Retina (tissue), 1 donor: ENCODE measurements around the gene HKDC1.

Experiments
- DNase-seq: peaks from one replicate; pipeline ENCODE4 v3.0.0-alpha.2; 2016

HKDC1 gene

DNA sequence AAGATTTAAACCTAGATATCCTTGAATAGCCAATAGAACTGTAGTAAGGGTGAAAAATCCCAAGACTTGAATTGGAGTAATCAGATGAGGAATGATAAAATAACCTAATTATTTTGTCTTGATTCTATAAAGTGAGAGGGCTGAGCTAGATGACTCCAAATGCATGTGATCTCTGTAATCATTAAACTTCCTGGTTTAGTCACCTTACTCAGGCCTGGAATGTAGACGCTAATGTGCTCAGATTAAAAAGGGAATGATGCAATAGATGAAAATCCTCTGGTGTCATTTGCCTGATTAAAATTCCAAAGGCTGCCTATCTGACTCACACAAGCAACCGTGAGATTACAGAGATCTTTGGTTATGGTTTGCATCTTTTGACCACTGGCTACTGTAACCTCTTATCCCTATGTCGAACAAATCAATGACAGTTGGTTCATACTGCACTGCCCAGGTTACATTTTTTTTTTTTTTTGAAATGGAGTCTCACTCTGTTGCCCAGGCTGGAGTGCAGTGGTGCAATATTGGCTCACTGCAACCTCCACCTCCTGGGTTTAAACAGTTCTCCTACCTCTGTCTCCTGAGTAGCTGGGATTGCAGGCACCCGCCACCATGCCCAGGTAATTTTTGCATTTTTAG is 2.9 kb upstream of the HKDC1 start:
- no peak for DNase-seq

DNA sequence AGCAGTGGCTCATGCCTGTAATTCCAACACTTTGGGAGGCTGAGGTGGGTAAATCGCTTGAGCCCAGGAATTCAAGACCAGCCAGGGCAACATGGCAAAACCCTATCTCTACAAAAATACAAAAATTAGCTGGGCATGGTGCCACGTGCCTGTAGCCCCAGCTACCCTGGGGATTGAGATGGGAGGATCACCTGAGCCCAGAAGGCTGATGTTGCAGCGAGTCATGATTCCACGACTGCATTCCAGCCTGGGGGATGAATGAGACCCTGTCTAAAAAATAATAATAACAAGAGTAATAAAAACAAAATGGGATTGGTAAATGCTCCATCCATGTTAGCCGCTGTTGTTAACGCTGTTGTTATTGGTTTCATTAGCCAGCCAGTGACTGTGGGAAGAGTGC is 1.3 kb upstream of the HKDC1 start:
- no peak for DNase-seq

GRCh38 chr10:69220507-69220906 is 375 bp downstream of the HKDC1 start:
- no peak for DNase-seq

DNA sequence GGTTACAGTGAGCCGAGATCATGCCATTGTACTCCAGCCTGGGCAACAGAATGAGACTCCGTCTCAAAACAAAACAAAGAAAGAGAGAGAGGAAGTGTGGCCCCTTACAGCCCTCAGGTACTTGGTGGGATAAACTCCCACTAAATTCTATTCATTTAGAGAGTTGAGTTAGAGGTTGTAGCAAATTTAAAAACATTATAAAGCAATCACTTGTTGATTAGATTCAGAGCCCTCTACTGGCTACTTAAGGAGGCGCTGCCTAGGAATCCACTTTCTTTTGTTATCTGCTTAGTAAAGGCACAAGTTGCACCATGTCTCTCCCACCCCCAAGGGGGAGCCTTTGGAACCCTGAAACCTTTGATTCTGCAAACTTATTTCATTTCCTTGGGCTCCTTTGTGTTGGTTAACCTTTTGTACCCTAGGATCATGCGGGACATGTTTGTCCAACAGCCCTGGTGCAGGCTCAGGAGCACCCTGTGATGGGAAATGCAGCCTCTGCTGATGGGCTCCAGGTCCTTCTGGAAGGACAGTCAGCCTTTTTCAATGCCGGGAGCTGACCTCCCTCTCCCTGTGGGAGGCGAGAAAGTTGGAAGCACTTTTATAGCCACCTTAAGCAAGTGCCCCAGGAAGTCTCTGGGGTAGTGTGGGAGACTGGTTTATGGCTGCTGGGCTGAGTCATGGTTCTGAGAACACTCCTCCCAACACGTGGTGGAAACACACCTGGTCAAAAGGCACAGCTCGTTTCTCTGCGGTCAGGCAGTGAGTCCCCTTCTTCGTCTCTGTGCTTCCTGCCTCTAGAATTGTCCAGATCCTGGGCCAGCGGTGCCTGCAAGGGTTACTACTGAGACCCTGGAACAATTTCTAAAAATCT is 2.3 kb downstream of the HKDC1 start:
- peak; percentile 42 for DNase-seq

- no peak for DNase-seq
Measured at GRCh38 chr10:69223028-69223342, 2.9 kb downstream of the HKDC1 start.

GRCh38 chr10:69224862-69225657 is 4.9 kb downstream of the HKDC1 start:
- peak; percentile 69 for DNase-seq

GRCh38 chr10:69225681-69226080 is 5.5 kb downstream of the HKDC1 start:
- peak; percentile 42 for DNase-seq

- no peak for DNase-seq
Measured at GRCh38 chr10:69226919-69227450, 6.9 kb downstream of the HKDC1 start.

DNA sequence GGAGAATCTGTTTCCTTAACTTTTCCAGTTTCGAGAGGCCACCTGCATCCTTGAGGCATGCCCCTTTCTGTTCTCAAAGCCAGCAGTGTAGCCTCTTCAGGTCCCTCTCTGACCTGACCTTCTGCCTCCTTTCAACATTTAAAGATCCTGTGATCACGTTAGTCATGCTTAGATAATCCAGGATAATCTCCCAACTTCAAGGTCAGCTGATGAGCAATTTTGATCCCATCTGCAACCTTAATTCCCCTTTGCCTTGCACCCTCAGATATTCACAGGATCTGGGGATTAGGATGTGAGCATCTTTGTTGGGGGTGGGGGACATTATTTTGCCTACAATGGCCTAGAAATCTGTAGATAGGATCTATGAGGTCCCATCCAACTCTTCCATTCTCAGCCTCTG is 8.0 kb downstream of the HKDC1 start:
- DNase-seq, result no peak

GRCh38 chr10:69229616-69229916 is 9.4 kb downstream of the HKDC1 start:
- DNase-seq, result no peak

- no peak for DNase-seq
Measured at GRCh38 chr10:69230128-69230527, 10.0 kb downstream of the HKDC1 start.

DNA sequence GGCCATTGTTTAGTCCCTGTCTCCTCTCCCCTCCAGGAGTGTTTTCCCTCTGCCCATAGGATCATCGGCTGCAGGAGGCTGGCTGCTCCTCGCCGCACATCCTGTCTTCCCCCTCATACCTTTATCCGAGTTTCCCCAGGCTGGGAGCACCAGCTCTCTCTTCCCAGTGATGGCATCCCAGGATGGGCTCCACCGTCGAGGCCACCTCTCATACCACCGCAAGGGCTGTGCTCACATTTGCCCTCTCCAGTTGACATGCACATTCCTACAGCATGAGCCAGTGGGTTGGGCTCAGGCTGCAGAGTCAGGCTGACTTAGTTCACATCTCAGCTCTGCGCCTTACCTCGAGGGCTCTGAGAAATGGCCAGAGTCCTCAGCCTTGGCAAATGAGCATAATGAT is 12.1 kb downstream of the HKDC1 start:
- DNase-seq, result no peak

DNA sequence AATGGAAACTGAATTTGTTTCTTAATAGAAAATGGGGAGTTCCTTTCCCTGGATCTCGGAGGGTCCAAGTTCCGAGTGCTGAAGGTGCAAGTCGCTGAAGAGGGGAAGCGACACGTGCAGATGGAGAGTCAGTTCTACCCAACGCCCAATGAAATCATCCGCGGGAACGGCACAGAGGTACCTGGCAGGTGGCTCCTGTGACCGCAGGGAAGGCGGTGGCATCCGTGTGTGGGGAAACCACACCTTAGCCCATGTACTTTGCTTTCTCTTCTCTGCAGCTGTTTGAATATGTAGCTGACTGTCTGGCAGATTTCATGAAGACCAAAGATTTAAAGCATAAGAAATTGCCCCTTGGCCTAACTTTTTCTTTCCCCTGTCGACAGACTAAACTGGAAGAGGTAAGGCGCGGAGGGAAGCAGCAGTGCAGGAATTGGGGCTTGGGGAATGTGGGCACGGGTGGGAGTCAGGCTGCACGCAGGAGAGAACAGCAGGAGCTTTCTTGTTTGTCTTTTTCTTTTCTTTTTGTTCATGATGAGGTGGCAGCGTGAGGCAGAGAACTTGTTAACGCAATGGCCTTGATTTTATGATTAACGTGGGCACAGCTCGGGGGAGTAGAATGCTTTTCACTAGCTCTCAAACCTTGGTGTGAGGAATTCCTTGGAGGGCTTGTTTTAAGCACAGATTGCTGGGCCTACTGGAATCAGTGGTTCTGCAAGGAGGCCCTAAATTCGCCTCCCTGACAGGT is 12.8 kb downstream of the HKDC1 start:
- DNase-seq, result no peak

DNA sequence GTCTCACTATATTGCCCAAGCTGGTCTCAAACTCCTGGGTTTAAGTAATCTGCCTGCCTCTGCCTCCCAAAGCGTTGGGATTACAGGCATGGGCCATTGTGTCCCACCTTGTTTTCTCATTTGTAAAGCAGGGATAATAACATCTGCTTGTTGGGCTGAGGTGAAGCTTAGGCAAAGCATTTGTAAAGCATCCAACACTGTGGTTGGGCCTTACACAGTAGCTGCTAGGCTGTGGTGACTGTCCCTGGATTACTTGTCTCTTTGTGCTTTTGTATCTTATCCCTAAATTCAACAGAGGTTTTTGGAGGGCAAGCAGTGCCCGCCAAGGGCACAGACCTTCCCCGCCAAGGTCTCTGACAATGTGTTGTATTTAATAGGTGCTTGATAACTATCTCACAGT is 14.3 kb downstream of the HKDC1 start:
- no peak for DNase-seq

DNA sequence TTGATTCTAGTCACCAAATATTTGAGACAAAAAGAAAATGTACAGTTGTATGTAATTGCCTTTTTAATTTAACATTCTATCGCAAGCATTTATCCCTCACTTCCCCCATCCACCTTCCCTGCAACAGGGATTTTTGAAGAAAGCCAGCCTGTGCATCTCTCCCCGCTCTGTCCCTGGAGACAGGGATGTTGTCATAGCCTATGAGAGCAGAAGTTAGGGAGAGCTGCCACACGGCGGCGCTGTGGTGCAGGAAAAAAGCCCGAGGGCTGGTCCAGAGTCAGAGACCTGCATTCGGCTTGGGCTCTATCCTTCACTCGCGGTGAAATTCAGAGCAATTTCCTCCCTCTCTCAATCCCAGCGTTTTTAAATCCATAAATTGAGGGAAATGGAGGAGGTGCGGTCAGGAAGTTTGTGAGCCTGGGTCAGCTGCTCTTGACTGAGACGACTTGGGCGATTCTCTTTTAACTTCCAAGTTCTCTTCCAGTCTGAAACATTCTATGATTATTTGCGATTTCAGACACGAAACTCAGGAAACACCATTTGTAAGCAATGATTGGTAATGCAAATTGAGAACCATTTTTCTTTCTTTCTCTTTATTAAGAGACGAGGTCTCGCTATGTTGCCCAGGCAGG is 17.5 kb downstream of the HKDC1 start:
- DNase-seq, result peak; percentile 92

DNA sequence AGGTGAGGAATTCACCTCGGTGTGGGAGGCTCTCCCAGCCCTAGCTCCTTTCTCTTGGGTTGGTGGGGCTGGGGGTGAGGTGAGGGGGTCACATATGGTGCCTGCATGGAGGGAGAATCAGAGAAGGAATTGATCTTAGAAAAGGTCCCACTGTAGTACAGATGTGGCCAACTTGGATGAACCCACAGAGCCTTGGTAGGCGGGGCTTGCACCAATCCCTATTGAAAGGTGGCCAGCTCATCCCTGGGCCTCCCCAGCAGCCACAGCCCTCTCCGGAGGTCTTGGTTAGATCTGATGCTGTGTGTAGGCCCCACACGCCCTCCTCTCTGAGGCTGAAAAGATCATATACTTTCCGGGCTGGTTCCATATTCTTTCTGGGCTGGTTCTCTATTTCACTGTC is 19.0 kb downstream of the HKDC1 start:
- no peak for DNase-seq

DNA sequence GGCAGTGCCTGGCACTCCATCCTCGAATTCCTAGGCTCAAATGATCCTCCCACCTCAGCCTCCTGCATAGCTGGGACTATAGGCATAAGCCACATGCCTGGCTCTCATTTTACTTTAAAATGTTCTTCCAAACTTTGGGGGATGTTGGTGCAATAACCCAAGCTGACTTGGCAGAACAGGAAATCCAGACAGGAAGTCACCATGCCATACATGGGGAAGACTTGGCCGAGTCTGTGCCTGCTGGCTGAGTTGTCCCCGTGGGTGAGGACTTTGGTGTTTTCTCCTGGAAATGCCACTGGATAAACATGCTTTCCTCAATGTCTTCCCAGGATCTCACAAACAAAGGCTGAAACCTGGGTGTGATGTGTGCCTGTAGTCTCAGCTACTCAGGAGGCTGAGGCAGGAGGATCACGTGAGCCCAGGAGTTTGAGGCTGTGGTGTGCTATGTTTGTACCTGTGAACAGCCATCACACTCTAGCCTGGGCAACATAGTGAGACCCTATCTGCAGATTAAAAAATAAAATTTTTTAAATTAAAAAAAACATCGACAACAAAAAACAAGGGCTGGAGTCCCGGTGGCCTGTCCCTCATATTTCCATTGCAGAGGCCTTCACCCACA is 19.8 kb downstream of the HKDC1 start:
- DNase-seq, result no peak

- DNase-seq, result no peak
Measured at GRCh38 chr10:69240455-69240854, 20.3 kb downstream of the HKDC1 start.

DNA sequence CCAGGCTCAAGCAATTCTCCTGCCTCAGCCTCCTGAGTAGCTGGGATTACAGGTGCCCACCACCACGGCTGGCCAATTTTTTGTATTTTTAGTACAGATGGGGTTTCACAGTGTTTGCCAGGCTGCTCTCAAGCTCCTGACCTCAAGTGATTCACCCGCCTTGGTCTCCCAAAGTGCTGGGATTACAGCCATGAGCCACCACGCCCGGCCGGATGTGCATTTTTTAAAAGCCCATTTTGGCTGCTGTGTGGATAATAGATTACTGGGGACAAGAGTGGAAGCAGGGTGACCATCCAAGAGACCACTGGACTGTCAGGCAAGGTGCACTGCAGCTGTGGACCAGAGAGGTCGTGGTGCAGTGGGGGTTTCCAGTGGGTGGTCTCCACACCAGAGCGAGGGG is 21.4 kb downstream of the HKDC1 start:
- DNase-seq, result no peak

DNA sequence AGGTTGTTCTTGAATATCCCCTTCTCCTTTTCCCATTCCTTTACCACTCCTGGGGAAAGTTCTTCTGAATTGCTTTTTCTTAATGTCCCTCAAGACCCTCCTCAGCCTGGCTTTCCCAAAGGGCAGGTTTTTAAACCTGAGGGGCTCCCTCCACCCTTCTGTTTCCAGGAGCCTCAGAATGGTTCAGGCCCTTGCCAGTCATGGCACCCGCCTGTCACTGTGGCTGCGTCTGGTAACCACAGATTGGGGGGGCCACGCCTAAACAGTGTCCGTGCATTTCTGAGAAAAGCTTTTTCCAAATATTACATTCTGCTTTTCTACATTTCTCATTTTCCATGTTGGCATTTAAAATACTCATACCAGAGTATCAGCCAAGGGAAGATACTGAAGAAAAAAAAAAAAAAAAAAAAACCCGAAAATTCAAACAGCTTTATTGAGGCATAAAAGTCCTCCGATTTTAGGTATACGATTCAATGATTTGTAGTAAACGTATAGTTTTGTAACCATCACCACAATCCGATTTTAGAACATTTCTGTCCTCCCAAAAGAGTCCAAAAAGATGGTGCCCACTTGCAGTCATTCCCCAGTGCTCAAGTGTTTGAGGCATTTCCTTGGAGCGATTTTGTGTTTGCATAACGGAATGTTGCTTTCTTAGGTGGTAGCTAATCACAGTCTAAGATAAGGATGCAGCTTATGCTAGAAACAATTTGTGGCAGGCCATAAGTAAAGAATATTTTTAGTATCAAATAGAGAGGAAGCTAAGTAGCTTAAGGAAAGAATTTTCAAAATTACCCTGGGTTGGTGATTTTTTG is 22.1 kb downstream of the HKDC1 start:
- no peak for DNase-seq

DNA sequence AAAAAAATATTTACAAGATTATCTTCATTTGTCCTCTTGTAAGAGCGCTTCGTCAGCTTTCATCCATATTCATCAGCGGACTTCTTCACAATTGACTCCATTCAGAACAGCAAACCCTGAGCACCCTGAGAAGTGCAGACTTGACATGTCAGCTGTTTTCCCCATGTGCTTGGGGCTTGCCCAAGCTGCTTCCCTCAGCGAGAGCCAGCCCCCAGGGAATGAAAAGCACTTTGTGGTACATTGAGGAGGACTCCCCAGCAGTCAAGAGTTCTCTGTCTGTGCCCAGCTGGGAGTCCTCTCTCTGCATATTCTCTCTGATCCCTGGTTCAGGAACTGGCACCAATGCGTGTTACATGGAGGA is 22.7 kb downstream of the HKDC1 start:
- DNase-seq, result no peak
